Measurements from ENCODE around the gene CERS1. TPM values are rescaled to one million over a fixed set of nuclear protein-coding genes. Genes with fewer than 3 reads are reported as not detected.

CERS1 gene
- total and polyA plus RNA-seq, 2 donors (not counting 3 experiments of a cell fraction or from before 2014, with no cell fraction given), result 4.0 to 8.5 TPM

DNA sequence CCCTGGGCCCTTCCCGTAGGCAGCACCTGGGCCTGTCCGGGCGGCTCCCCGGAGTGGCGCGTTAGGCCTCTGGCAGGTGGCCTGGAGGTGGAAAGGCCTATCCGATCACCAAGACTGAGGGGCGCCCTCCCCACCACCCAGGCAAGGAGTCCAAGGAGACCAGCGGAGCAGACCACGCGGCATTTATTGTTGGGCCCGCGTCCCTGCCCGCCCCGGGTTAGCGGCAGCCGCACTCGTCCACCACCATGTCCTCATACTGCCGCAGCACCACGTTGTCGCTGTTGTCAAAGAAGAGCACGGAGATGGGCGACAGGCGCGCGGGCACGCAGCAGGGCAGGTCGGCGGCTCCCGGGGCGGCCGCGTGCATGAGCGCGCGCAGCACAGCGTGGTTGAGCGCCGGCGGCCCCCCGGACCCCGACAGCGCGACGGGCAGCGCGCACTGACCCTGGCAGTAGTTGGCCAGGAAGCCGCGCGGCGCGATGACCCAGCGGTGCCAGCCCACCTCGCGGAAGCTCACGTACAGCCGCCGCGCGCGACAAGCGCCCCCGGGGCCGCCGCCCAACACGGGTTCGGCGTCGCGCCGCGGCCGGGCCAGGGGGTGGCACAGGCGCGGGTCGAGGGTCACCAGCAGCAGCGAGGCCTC lies 27.5 kb downstream of the CERS1 start:
- ChIA-PET POLR2A (no interaction called here), CTCF (interaction anchor here (1.1 to 3.3 kb wide), 4 partner anchors 8 to 275 kb away, joined by 3 to 9 read pairs (median 4); no protein-coding TSS in a partner anchor)
- Histone ChIP-seq H3K9me3 (replicated peaks; ENCODE audit: control insufficient read depth, insufficient read depth, low read length) (no peaks in the 10 kb centered on the region), H3K9ac (replicated peaks; ENCODE audit: extremely low read depth, insufficient read depth, low read length) (no peak overlapping the region), H4K20me1 (replicated peaks; ENCODE audit: control insufficient read depth, extremely low read depth, insufficient read depth, low read length) (no peaks in the 10 kb centered on the region), H3K4me1 (ENCODE audit: control insufficient read depth, extremely low read depth, insufficient read depth, low read length) (no peaks in the 10 kb centered on the region), H3K4me3 (replicated peaks in 1 of 3; ENCODE audit: insufficient read depth in 1 of 3, low read depth in 1 of 3, low read length in 3 of 3) (no peak overlapping the region), H3K36me3 (ENCODE audit: control insufficient read depth in 2 of 2, extremely low read depth in 1 of 2, insufficient read depth in 2 of 2, low read length in 2 of 2) (peaks cover 15 to 24% of the 10 kb centered on the region in 2 experiments), H3K9me1 (replicated peaks; ENCODE audit: control insufficient read depth, extremely low read depth, insufficient read depth, low read length) (no peaks in the 10 kb centered on the region), H2AFZ (ENCODE audit: low read depth, low read length) (no peak overlapping the region), H3K4me2 (ENCODE audit: insufficient read depth, low read length) (no peak overlapping the region), H3K27me3 (ENCODE audit: control insufficient read depth in 2 of 2, insufficient read depth in 2 of 2, low read length in 2 of 2) (peaks cover 5 to 11% of the 10 kb centered on the region in 2 experiments), H3K27ac (ENCODE audit: insufficient read depth, low read depth, low read length) (no peak overlapping the region), H3K79me2 (ENCODE audit: control insufficient read depth, insufficient read depth, low read length) (no peaks in the 10 kb centered on the region)
- no TSS peak for BruUV-seq (replicated peaks)
- FAIRE-seq (no peak), DNase-seq (ENCODE audit: low read depth, low spot score) (no peak)
- TF ChIP-seq, protein P1, sequence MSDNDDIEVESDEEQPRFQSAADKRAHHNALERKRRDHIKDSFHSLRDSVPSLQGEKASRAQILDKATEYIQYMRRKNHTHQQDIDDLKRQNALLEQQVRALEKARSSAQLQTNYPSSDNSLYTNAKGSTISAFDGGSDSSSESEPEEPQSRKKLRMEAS (IDR thresholded peaks at IDR 0.05; ENCODE audit: insufficient read depth, insufficient read length), result no peak
- intact Hi-C loops (cut with micrococcal nuclease) (loop anchor here (5.0 to 10.0 kb wide), 2 partner anchors 46 to 119 kb away; partner anchors contain the start of genes COPE and DDX49), dilution Hi-C loops (cut with MboI; ENCODE audit: extremely low pct_ligation_motif_present, low sequenced_read_pairs) (no loop called here)

DNA sequence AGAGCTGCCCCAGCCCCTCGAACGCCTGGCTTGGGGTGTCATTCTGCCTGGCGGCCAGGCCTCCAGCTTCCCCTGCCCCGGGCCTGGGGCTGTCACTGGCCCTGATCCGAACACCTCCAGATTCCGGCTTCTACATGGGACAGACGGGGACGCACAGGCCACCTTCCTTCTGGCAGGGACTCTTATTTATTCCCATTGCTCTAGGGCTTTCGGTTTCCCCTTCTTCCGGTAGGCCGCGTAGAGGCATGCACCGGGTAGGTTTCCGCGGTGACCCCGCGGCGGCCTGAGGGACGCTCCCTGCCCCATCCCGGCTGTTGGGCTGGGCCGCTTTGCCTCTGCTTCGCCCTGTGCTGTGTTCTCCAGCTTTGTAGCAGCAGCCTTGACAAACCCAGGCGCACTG lies 28.2 kb downstream of the CERS1 start:
- TSS peak; percentile 58 for BruUV-seq (replicated peaks)
- DNase-seq (ENCODE audit: low read depth, low spot score) (no peak), FAIRE-seq (no peak)
- intact Hi-C loops (cut with micrococcal nuclease) (loop anchor here (2.0 to 10.0 kb wide), 3 partner anchors 17 to 120 kb away; partner anchors contain the start of genes COPE and DDX49), dilution Hi-C loops (cut with MboI; ENCODE audit: extremely low pct_ligation_motif_present, low sequenced_read_pairs) (no loop called here)
- no peak overlapping the region for H2AFZ ChIP-seq (ENCODE audit: low read depth, low read length)
- no peaks in the 10 kb centered on the region for H3K4me1 ChIP-seq (ENCODE audit: control insufficient read depth, extremely low read depth, insufficient read depth, low read length)
- no peak overlapping the region for H3K9ac ChIP-seq (replicated peaks; ENCODE audit: extremely low read depth, insufficient read depth, low read length)
- H3K4me3 ChIP-seq (replicated peaks in 1 of 3; ENCODE audit: insufficient read depth in 1 of 3, low read depth in 1 of 3, low read length in 3 of 3), result no peak overlapping the region
- no peaks in the 10 kb centered on the region for H4K20me1 ChIP-seq (replicated peaks; ENCODE audit: control insufficient read depth, extremely low read depth, insufficient read depth, low read length)
- no peaks in the 10 kb centered on the region for H3K79me2 ChIP-seq (ENCODE audit: control insufficient read depth, insufficient read depth, low read length)
- H3K4me2 ChIP-seq (ENCODE audit: insufficient read depth, low read length), result no peak overlapping the region
- no peaks in the 10 kb centered on the region for H3K9me1 ChIP-seq (replicated peaks; ENCODE audit: control insufficient read depth, extremely low read depth, insufficient read depth, low read length)
- H3K27ac ChIP-seq (ENCODE audit: insufficient read depth, low read depth, low read length), result no peak overlapping the region
- peaks cover 5 to 11% of the 10 kb centered on the region in 2 experiments for H3K27me3 ChIP-seq (ENCODE audit: control insufficient read depth in 2 of 2, insufficient read depth in 2 of 2, low read length in 2 of 2)
- no peaks in the 10 kb centered on the region for H3K9me3 ChIP-seq (replicated peaks; ENCODE audit: control insufficient read depth, insufficient read depth, low read length)
- H3K36me3 ChIP-seq (ENCODE audit: control insufficient read depth in 2 of 2, extremely low read depth in 1 of 2, insufficient read depth in 2 of 2, low read length in 2 of 2), result peaks cover 15 to 31% of the 10 kb centered on the region in 2 experiments
- TF ChIP-seq JUN (IDR thresholded peaks at IDR 0.05; ENCODE audit: borderline replicate concordance, insufficient read depth, insufficient read length, low read depth) (no peak), GATA2 (IDR thresholded peaks at IDR 0.05; ENCODE audit: insufficient read depth, insufficient read length, low read depth, low read length) (no peak), MYC (IDR thresholded peaks at IDR 0.05; ENCODE audit: low read depth, low read length) (no peak)
- TF ChIP-seq, protein P2, sequence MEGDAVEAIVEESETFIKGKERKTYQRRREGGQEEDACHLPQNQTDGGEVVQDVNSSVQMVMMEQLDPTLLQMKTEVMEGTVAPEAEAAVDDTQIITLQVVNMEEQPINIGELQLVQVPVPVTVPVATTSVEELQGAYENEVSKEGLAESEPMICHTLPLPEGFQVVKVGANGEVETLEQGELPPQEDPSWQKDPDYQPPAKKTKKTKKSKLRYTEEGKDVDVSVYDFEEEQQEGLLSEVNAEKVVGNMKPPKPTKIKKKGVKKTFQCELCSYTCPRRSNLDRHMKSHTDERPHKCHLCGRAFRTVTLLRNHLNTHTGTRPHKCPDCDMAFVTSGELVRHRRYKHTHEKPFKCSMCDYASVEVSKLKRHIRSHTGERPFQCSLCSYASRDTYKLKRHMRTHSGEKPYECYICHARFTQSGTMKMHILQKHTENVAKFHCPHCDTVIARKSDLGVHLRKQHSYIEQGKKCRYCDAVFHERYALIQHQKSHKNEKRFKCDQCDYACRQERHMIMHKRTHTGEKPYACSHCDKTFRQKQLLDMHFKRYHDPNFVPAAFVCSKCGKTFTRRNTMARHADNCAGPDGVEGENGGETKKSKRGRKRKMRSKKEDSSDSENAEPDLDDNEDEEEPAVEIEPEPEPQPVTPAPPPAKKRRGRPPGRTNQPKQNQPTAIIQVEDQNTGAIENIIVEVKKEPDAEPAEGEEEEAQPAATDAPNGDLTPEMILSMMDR (IDR thresholded peaks at IDR 0.05; ENCODE audit: extremely low read depth in 1 of 2, insufficient read depth in 1 of 2, low read depth in 1 of 2, low read length in 2 of 2), result no peak
- TF ChIP-seq, protein P1 (IDR thresholded peaks at IDR 0.05; ENCODE audit: insufficient read depth, insufficient read length), result no peak
- POLR2A ChIA-PET, result no interaction called here
- CTCF ChIA-PET, result interaction anchor here (0.7 to 4.9 kb wide), 7 partner anchors 9 to 398 kb away, joined by 3 to 32 read pairs (median 4); no protein-coding TSS in a partner anchor

All from endothelial cell of umbilical vein (primary cell).